Natural killer cell (primary cell): ENCODE measurements around the gene VEGFB. TPM values are rescaled to one million over a fixed set of nuclear protein-coding genes. Genes with fewer than 3 reads are reported as not detected.

Experiments used
- ATAC-seq, 3 donors: fragments of 150-1000 bp in 2 of 3; fragments of 200-7000 bp in 1 of 3; cut with Tn5 transposase; 1 replicate in 1 of 3; 2 replicates in 2 of 3; pipeline ENCODE4 v1.10.0; 2021; ENCODE audit warnings: mild to moderate bottlenecking in 2 of 3, moderate library complexity in 2 of 3
- DNase-seq, 2 donors: peaks; one replicate each; pipeline versions ENCODE4 v3.0.0 to v3.0.0-alpha.2; 2013 to 2021; ENCODE audit warnings: mixed read lengths in 1 of 2
- H3K27ac ChIP-seq: one replicate; pipeline ENCODE4 v1.5.1; 2013; ENCODE audit warnings: mild to moderate bottlenecking, low read length
- H3K27me3 ChIP-seq: one replicate; pipeline ENCODE4 v1.6.1; 2013; ENCODE audit warnings: low read length; ENCODE audit not compliant: control insufficient read depth, insufficient read depth
- H3K36me3 ChIP-seq: one replicate; pipeline ENCODE4 v1.6.1; 2013; ENCODE audit warnings: low read length; ENCODE audit not compliant: control insufficient read depth, insufficient read depth
- H3K4me1 ChIP-seq: one replicate; pipeline ENCODE4 v1.6.1; 2013; ENCODE audit warnings: low read length; ENCODE audit not compliant: control insufficient read depth, insufficient read depth
- H3K4me3 ChIP-seq: one replicate; pipeline ENCODE4 v1.5.1; 2013; ENCODE audit warnings: low read length
- H3K9me3 ChIP-seq: one replicate; pipeline ENCODE4 v1.6.1; 2013; ENCODE audit warnings: low read length; ENCODE audit not compliant: control insufficient read depth, insufficient read depth
- H3K27ac Mint-ChIP-seq, 2 donors: one replicate each; pipeline ENCODE4 v1.8.0; 2022; ENCODE audit warnings: mild to moderate bottlenecking in 2 of 2, mixed read lengths in 2 of 2, moderate library complexity in 1 of 2
- H3K27me3 Mint-ChIP-seq, 2 donors: one replicate each; pipeline ENCODE4 v1.8.0; 2022; ENCODE audit warnings: low read depth in 2 of 2, mixed read lengths in 2 of 2
- H3K36me3 Mint-ChIP-seq: one replicate; pipeline ENCODE4 v1.8.0; 2022; ENCODE audit warnings: mixed read lengths
- H3K4me1 Mint-ChIP-seq, 2 donors: one replicate each; pipeline ENCODE4 v1.8.0; 2022; ENCODE audit warnings: mixed read lengths in 2 of 2
- H3K4me3 Mint-ChIP-seq: one replicate; pipeline ENCODE4 v1.8.0; 2022; ENCODE audit warnings: mild to moderate bottlenecking, moderate library complexity, mixed read lengths
- H3K9me3 Mint-ChIP-seq, 2 donors: one replicate each; pipeline ENCODE4 v1.8.0; 2022; ENCODE audit warnings: mixed read lengths in 2 of 2
- CTCF ChIP-seq: fragments of 200-600 bp; IDR thresholded peaks from one replicate; pipeline ENCODE4 v1.8.0; 2022; ENCODE audit warnings: antibody characterized with exemption
- WGBS: methylation state at CpG from one replicate; pipeline ENCODE4 v1.1.7; 2013; ENCODE audit warnings: missing lambda C conversion rate; ENCODE audit not compliant: insufficient coverage; 5-methylcytosine and 5-hydroxymethylcytosine counted together
- intact Hi-C: fragments of 100-400 bp; cut with micrococcal nuclease; formaldehyde crosslinking; loops from one replicate; pipeline ENCODE4 v1.14.2; 2022
- total RNA-seq, 4 donors: library from RNA; stranded (reverse); fragments of 120-200 nt in 1 of 4; gene quantifications; one replicate each; pipeline versions ENCODE4 v1.2.3 to v1.2.4, GENCODE V29; 2013 to 2022

Gene VEGFB
- total RNA-seq, 3 donors from 2014 or later (not counting 1 experiment from before 2014, with no cell fraction given): 30.7 to 38.7 (median 37.3) TPM

- peak; percentile 73 to 83 for DNase-seq
- no peaks in the 10 kb centered on the region for H3K9me3 Mint-ChIP-seq
- whole genome bisulfite sequencing: 0% methylated on average over 29 of the region's 30 CpGs
- H3K27me3 ChIP-seq: no peaks in the 10 kb centered on the region
- H3K4me3 Mint-ChIP-seq: peak overlapping the region; percentile 92
- H3K27ac ChIP-seq: peak overlapping the region; percentile 89
- peak; percentile 78 to 87 (median 80) for ATAC-seq
- H3K4me1 ChIP-seq: peaks cover 50% of the 10 kb centered on the region
- no peaks in the 10 kb centered on the region for H3K27me3 Mint-ChIP-seq
- no peaks in the 10 kb centered on the region for H3K9me3 ChIP-seq
- H3K4me1 Mint-ChIP-seq: peaks cover 34 to 56% of the 10 kb centered on the region in 2 donors
- H3K36me3 Mint-ChIP-seq: peaks cover 13% of the 10 kb centered on the region
- H3K4me3 ChIP-seq: peak overlapping the region; percentile 91
- intact Hi-C loops: loop anchor here (1.0 to 5.0 kb wide), 5 partner anchors 21 to 135 kb away; partner anchors contain the start of genes BAD, CCDC88B, DNAJC4 and STIP1
- H3K27ac Mint-ChIP-seq: peak overlapping the region; percentile 88 to 96
- H3K36me3 ChIP-seq: peaks cover 55% of the 10 kb centered on the region
- no peak for TF ChIP-seq CTCF
Observed at GRCh38 chr11:64207256-64208085, 26.9 kb upstream of the VEGFB start.

GRCh38 chr11:64208086-64208795 is 26.1 kb upstream of the VEGFB start:
- ATAC-seq: peak in 2 of 3 donors; percentile 2 to 5
- intact Hi-C loops: loop anchor here (5.0 kb wide), 1 partner anchor 134 kb away; the partner anchor contains the start of gene CCDC88B
- peaks cover 38 to 58% of the 10 kb centered on the region in 2 donors for H3K4me1 Mint-ChIP-seq
- H3K4me3 Mint-ChIP-seq: peak overlapping the region; percentile 92
- peak overlapping the region; percentile 88 to 96 for H3K27ac Mint-ChIP-seq
- no peaks in the 10 kb centered on the region for H3K27me3 ChIP-seq
- H3K36me3 ChIP-seq: peaks cover 49% of the 10 kb centered on the region
- H3K4me3 ChIP-seq: peak overlapping the region; percentile 91
- no peak for DNase-seq
- H3K4me1 ChIP-seq: peaks cover 50% of the 10 kb centered on the region
- no peaks in the 10 kb centered on the region for H3K9me3 Mint-ChIP-seq
- H3K27ac ChIP-seq: peak overlapping the region; percentile 89
- peaks cover 13% of the 10 kb centered on the region for H3K36me3 Mint-ChIP-seq
- 54% methylated on average over 23 of the region's 23 CpGs for WGBS
- no peaks in the 10 kb centered on the region for H3K9me3 ChIP-seq
- no peak for TF ChIP-seq CTCF
- no peaks in the 10 kb centered on the region for H3K27me3 Mint-ChIP-seq

GRCh38 chr11:64208796-64209562 is 25.4 kb upstream of the VEGFB start:
- no peak overlapping the region for H3K4me3 ChIP-seq
- WGBS: 88% methylated on average over 18 of the region's 18 CpGs
- H3K9me3 Mint-ChIP-seq: no peaks in the 10 kb centered on the region
- peak overlapping the region; percentile 88 to 96 for H3K27ac Mint-ChIP-seq
- H3K36me3 Mint-ChIP-seq: peaks cover 8% of the 10 kb centered on the region
- peak overlapping the region; percentile 89 for H3K27ac ChIP-seq
- H3K4me1 Mint-ChIP-seq: peaks cover 38 to 62% of the 10 kb centered on the region in 2 donors
- DNase-seq: no peak
- H3K36me3 ChIP-seq: peaks cover 42% of the 10 kb centered on the region
- H3K9me3 ChIP-seq: no peaks in the 10 kb centered on the region
- TF ChIP-seq CTCF: no peak
- H3K4me3 Mint-ChIP-seq: peak overlapping the region; percentile 72
- peaks cover 50% of the 10 kb centered on the region for H3K4me1 ChIP-seq
- H3K27me3 ChIP-seq: no peaks in the 10 kb centered on the region
- no peak for ATAC-seq
- H3K27me3 Mint-ChIP-seq: no peaks in the 10 kb centered on the region
- intact Hi-C loops: loop anchor here (5.0 kb wide), 1 partner anchor 133 kb away; the partner anchor contains the start of gene CCDC88B
